Right forelimb (tissue), 1 donor: Measurements from ENCODE around the gene UBE2J1.
"Not testable (repeated sequence)": the region's sequence is repeated elsewhere in the genome, so short reads cannot be mapped to it uniquely, and the experiment has no call there.

Source experiments
- DNase-seq: peaks from one replicate; pipeline ENCODE4 v3.0.0-alpha.2; 2018

Gene UBE2J1

DNA sequence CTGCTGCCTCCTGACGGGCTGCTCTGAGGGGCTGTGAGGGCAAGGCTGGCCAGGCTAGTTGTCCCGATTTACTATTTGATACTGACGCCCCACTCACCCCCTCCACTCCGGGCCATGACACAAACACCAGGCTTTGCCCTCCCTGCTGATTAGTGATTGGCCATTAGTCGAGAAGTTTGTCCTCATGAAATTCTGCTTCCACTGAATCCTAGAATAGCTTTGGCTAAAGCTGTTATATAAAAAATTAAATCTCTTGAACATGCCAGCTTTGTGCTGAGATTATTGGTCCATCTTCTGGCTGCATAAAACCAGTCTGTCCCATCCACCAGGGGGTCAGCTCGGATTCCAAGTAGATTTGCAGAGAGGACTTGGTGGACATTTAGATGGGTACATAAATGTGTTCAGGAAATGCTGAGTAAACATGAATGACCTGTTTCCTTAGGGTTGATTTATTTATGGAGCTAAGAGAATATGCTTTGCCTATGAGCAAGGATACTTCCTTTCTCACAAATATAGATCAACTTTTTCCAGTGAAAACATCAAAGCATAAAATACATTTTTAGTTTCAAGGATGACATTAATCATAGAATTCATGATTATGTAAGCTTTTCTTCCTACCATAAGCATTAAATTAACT is 37.2 kb downstream of the UBE2J1 start, which contains the start of gene GABRR2:
Gene GABRR2, minus strand, starts transcription at position 51 of the 637 bp plus-strand sequence. CDS start 134 bp downstream, outside the sequence.
- no peak for DNase-seq

DNA sequence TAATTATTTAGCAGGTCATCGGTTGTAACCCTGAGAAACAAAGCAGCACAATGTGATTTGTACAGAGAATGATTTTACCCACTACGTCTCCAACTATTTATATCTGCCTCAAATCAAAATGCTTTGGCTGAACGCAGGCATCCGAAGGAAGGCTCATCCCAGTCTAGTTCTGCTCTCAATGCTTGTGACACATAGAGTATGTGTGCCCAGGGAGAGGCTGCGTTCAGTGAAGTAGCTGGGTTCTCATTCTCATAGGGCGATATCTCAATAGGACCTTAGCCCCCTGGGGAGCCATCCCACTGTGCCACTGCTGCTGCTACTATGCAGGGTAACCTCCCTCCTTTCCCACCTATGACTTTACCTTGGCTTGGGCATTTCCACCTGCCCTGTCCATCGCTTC is 37.8 kb downstream of the UBE2J1 start:
- DNase-seq, result no peak

DNA sequence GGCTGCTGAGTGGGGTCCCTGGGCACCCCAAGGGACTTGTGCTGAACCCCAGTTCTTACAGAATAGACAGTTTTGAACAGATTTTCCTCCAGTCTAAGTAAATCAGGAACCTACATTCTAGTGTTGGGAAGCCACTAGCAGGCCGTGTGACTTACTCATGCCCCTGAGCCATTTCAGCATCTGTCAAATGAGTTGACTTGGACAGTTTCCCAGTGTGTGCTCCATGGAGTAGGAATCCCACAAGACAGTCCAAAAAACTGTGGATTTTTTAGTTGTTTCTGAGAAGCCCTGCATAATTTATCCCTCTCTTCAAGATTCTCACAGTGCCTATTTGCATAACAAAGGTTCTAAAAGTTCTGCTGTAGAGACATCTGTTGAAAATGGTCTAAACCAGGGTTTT is 39.5 kb downstream of the UBE2J1 start:
- no peak for DNase-seq

DNA sequence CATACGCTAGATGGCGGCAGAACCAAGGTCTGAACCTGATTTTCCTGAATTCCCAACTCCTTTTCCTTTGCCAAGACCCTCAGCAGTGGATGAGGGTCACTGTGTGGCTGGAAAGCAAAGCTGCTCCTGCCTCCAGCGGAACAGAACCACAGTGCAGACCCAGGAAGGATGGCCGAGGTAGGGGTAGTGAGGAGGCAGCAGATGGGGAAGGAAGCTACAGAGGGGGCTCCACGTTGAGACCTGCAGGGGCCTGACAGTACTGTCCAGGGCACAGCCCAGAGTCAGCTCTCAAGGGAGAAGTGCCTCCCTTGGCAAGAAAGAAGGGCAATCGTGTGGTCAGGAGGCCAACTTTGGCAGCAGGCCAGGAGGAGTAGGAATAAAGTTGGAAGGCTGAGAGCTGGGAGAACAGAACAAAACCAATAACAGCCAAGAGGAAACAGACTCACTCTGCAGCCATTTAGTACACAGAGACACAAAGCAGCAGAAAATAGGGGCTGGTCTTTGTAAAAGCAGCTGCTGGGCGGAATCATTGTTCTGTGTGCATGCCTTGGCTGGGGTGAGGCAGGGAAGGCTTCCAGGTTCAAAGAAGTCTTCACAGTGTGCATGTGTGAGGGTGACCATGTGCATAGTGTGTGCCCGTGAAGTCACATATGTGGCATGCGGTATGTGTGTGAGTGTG is 40.5 kb downstream of the UBE2J1 start:
- peak; percentile 81 for DNase-seq

DNA sequence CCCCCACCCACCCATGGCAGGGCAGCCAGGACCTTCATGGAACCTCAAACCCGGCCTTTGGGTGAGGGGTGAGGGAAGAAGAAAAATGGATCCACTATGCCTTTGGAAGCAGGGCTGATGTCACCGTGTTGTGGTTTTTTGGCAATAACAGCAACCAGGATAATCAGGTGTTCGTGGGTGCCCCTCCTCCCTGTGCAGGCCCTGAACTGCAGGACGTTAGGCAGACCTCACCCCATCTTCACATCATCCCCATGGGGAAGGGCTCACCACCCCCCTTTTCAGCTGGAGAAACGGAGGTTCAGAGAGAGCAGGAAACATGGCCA is 41.0 kb downstream of the UBE2J1 start:
- DNase-seq, result no peak

DNA sequence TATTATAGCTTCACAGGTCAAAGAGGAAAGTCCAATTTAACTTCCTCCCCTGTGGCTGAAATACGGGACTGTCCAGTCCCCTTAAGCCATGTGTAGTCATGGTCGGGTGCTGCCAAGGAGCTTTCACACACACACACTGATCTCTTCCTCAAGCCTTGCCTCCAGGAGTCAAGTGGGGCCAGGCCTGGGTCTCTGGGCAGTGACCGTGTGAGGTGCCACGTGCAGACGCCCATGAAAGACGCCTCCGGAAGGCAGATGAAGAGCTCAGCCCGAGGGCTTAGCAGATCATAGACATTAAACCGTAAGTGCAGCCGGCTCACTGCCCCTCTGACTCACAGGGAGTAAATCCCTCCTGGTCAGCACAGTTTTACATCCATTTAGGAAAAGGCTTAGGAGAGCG is 41.6 kb downstream of the UBE2J1 start:
- DNase-seq, result no peak

DNA sequence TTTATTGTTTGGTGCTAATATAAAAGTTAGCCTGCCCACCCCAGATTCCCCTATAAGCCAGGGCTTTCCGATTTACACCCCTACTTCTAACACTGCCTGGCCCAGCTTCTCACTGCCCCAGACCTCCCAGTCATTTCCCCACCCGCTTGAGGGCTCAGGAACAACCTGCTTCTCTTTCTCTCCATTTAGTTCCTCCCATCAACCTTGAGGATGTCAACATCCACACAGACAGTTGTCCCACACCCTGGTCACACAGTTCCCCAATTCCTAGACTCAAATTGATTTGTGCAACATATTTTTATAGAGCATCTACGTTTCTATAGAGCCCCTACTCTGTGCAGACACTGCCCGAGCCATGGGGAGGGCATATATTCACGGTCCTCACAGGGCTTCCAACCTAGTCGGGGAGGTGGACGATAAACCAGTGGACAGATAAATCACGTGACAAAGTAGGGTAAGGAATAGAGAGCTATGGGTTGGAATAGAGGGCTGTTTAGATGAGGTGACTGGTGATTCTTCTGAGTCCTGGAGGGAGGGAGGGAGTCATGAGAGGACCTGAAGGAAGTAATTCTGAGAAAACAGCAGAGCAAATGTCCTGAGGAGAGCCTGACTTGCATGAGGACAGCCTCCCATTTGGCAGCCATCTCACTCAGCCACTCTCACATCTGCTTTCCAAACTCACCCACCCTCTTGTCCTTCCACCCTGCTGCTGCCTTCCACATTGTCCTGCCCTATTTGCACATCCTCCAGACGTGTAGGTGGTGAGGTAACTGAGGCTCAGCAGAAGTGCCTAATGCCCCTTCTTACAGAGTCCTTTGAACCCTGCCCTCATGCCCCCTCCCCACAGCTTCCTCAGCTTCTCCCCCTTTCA is 43.8 kb downstream of the UBE2J1 start:
- DNase-seq, result no peak

DNA sequence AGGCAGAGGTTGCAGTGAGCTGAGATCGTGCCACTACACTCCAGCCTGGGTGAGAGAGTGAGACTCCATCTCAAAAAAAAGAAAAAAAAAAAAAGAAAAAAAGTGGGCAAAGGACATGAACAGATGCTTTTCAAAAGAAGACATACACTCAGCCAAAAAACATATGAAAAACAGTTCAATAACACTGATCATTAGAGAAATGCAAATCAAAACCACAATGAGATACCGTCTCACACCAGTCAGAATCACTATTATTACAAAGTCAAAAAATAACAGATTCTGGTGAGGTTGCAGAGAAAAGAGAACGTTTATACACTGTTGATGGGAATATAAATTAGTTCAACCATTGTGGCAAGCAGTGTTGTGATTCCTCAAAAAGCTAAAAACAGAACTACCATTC is 48.0 kb downstream of the UBE2J1 start:
- DNase-seq, result not testable (repeated sequence)

DNA sequence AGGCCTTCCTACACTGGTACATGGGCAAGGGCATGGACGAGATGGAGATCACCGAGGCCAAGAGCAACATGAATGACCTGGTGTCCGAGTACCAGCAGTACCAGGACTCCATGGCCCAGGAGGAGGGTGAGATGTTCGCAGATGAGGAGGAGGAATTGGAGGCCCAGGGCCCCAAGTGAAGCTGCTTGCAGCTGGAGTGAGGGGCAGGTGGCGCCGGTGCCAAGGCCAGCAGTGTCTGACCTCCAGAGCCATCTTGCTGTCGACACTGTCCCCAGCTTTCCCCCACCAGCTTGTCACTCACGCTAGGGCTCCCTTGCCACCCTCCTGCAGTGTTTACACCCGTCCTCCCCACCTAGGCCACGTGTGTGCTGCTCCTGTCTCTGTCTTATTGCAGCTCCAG is 49.6 kb downstream of the UBE2J1 start:
- no peak for DNase-seq

DNA sequence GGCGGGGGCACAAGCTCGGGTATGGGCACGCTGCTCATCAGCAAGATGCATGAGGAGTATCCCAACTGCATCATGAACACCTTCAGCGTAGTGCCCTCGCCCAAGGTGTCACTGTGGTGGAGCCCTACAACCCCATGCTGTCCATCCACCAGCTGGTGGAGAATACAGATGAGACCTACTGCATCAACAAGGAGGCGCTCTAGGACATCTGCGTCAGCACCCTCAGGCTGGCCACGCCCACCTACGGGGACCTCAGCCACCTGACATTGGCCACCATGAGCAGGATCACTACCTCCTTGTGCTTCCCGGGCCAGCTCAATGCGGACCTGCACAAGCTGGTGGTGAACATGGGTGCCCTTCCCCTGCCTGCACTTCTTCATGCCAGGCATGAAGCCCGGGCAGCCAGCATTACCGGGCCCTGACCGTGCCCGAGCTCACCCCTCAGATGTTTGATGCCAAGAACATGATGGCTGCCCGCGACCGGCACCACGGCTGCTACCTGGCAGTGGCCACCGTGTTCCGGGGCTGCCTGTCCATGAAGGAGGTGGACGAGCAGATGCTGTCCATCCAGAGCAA is 50.2 kb downstream of the UBE2J1 start:
- no peak for DNase-seq

DNA sequence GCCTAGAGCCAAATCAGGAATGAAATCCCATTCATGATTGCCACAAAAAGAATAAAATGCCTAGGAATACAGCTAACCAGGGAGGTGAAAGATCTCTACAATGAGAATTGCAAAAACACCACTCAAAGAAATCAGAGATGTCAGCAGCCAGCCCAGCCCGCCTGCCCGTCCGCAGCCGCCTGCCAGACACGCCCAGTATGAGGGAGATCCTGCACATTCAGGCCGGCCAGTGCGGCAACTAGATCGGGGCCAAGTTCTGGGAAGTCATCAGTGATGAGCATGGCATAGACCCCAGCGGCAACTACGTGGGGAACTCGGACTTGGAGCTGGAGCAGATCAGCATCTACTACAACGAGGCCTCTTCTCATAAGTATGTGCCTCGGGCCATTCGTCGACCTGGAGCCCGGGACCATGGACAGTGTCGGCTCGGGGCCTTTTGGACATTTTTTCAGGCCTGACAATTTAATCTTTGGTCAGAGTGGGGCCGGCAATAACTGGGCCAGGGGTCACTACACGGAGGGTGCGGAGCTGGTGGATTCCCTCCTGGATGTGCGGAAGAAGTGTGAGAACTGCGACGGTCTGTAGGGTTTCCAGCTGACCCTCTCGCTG is 50.8 kb downstream of the UBE2J1 start:
- no peak for DNase-seq

DNA sequence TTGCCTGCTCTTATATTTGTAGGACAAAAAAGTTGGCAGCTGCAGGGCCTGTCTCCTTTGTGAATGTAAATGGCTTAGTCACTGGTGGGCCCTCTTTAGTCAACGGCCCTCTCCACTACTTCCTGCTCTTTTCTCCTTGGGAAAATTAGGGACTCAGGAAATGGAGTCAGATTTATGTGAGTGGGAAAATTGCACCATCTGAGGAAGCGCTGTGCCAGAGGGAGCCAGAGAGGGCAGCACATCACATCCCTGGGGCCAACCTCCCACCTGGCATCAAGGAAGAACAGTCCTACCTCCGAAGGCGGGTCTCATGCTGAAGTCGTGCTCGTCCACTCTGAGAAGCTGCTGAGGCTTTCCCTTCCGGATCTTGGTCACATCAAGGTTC is 53.1 kb downstream of the UBE2J1 start:
- no peak for DNase-seq

DNA sequence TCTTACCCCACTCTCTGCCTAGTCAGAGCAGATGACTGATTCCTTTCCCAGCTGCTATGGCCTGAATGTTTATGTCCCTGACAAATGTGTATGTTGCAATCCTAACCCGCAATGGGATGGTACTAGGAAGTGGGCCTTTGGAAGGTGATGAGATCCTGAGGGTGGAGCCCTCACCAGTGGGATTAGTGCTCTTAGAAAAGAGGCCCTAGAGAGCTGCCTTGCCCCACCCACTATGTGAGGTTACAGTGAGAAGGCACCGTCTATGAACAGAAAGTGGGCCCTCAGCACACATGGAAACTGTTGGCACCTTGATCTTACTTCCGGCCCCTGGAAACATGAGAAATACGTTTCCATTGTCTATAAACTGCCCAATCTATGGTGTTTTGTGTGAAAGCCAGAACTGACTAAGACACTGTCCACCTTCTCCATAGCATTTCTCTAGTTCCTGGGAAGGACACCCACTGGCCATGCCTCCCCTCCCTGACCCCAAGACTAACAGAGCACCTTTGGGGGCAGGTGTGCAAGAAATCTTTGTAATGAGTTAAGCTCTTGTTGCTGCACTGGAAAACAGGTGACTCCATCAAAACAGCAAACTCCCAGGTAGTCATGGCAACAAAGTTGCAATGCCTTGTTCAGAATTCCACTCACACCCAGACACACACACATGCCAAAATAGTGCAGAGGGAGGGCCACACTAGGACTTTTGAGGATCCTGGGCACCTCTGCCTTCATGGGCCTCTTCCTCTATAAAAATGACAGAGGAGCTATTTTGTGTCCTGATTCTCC is 53.6 kb downstream of the UBE2J1 start:
- DNase-seq, result no peak

DNA sequence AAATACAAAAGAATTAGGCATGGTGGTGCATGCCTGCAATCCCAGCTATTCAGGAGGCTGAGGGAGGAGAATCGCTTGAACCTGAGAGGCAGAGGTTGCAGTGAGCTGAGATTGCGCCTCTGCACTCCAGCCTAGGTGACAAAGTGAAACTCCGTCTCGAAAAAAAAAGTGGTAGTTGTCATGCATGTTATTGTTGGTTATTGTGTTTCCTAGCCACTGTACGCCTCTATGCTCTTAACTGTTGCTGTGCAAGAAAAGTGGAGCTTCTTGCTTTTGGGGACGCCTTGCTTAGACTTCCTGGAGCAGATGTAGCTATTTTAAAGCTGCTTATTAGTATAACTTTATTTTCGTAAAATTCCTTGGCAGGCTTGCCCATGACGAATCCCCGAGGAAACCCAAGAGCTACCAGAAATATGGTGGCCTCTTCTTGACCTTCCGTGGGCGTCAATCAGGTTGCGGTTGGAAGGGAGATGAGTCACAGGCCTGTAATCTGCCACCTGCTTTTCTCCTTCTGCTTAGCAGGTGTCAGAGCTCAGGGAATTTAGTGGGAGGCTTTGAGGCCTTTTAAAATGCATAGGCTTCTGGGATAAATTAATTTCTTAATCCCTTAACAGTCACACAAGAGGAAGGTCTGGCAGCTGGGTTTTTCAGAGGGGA is 54.7 kb downstream of the UBE2J1 start:
- DNase-seq, result peak; percentile 81

DNA sequence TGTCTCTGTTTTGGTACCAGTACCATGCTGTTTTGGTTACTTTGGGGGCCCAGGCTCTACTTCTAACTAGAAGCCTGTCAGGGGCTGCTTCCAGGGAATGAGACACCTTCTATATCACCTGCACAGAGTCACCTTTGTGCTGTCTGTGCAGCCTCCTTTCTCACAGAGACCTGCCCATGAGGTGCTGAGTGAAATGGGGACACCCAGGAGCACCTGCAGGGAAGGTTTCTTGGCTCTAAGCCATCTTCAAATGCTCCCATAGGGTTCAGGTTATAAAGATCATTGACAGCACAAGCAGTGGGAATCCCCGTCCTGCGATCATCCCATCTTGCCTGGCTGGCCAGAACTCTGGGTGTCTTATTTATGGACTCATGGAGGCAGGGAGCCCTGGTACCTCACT is 56.5 kb downstream of the UBE2J1 start:
- DNase-seq, result no peak

DNA sequence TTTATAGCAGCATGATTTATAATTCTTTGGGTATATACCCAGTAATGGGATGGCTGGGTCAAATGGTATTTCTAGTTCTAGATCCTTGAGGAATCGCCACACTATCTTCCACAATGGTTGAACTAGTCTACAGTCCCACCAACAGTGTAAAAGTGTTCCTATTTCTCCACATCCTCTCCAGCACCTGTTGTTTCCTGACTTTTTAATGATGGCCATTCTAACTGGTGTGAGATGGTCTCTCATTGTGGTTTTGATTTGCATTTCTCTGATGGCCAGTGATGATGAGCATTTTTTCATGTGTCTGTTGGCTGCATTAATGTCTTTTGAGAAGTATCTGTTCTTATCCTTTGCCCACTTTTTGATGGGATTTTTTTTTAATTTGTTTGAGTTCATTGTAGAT is 57.4 kb downstream of the UBE2J1 start:
- not testable (repeated sequence) for DNase-seq

DNA sequence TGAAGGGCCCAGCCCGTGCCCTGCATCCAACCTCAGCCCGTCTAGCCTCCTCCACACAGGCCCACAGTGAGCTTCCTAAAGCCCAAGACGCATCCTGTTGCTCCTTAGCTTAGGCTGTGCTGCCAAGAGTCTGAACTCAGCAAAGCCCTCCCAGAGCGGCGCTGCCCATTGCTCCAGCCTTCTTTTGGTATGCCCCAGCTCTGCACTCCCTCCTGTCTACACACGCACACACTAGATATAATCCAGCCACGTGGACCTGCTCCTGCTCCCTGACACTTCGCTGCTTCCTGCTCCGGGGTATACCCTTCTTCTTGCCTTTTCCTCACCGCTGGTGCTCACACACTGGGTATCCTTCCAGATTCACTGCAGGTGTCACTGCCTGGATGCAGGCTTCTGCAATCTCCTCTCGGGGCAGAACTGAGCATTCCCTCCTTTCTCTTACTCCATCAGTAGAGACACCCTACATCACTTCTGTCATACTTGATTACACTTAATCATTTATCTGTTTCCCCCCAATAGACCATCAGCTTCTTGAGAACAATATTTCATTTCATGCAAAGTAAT is 61.2 kb downstream of the UBE2J1 start:
- DNase-seq, result no peak

DNA sequence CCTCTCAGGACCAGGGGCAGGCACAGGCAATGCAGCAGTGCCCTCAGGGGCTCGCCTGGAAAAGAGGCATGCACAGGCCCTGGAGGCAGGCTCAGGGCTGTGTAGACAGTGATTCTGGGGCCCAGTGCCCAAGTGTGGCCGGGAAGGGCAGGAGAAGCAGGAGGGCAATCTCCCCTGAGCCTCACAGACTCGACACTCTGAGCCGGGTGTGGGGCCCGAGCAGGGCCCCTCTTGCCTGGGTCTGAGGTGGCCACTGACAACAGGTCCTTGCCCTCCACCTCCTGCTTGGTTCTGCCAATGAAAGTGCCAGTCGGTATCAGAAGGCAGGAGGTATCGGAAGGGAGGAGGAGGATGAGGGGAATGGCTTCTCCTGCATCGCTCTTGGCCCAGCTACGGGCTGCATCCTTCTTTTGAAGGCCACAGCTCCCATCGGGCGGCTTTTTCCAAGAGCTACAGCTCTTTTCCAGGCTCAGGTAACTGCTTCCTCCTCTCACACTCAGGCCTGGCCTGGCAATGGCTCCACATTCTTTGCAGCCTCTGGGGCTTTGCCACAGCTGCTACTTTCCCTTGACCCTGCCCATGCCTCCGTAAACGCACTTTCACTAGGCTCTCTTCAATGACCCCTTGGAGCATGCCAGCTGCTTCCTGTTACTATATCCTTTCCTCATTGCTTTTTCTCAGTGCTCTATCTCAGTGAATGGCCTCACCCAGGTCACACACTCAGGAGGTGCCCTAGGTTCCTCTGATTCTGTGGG is 61.9 kb downstream of the UBE2J1 start:
- DNase-seq, result no peak

DNA sequence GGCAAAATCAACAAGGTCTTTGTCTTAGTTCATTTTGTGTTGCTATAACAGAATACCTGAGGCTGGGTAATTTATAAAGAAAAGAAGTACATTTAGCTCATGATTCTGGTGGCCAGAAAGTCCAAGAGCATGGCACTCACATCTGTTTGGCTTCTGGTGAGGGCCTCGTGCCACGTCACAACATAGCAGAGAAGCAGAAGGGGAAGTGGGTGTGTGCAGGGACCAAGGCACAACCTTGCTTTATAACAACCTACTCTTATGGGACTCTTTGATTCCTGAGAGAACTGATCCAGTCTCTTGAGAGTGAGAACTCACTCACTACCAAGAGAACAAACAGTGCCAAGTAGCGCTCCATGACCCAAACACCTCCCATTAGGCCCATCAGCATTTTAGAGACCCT is 62.8 kb downstream of the UBE2J1 start:
- no peak for DNase-seq

DNA sequence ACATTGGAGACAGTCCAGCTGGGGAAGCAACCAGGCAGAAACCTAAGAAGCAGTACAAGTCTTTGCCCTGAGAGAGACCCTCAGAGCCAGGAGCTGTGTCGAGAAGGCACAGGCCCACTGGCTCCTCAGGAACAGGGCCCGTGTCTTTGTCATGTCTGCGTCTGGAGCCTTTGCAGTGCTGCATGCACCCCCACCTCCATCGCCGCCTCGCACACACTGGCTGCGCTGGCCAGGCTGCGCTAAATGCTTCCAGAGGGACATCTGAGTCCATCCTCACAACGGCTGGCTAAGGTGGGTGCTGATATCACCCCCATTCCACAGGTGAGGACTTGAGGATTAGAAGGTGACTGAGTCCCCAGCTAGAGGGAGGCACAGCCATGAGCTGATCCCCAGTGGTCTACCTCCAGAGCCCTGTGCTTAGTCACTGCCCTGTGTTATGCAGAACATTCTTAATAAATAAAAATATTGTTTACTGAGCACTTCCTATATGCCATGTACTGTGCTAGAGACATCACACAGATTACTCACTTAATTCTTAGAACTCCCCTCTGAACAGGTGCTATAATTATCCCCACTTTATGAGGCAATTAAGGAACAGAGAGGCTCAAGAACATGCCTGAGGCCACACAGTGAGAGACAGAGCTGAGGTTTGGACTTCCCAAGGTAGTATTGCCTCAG is 65.0 kb downstream of the UBE2J1 start:
- no peak for DNase-seq
